ENCODE data around the gene SLC24A3. TPM values are rescaled to one million over a fixed set of nuclear protein-coding genes. Genes with fewer than 3 reads are reported as not detected.

Gene SLC24A3
- total RNA-seq, 1 donor from 2014 or later, result 0.21 TPM

- H3K4me2 ChIP-seq, result no peak overlapping the region
- H3K27ac Mint-ChIP-seq, result no peak overlapping the region
- no peak overlapping the region for H2AFZ ChIP-seq (replicated peaks)
- H3K27ac ChIP-seq, result no peak overlapping the region
- H3K4me3 ChIP-seq, result no peak overlapping the region
- TF ChIP-seq EZH2 (IDR thresholded peaks at IDR 0.05), result no peak
- TF ChIP-seq, protein P1, sequence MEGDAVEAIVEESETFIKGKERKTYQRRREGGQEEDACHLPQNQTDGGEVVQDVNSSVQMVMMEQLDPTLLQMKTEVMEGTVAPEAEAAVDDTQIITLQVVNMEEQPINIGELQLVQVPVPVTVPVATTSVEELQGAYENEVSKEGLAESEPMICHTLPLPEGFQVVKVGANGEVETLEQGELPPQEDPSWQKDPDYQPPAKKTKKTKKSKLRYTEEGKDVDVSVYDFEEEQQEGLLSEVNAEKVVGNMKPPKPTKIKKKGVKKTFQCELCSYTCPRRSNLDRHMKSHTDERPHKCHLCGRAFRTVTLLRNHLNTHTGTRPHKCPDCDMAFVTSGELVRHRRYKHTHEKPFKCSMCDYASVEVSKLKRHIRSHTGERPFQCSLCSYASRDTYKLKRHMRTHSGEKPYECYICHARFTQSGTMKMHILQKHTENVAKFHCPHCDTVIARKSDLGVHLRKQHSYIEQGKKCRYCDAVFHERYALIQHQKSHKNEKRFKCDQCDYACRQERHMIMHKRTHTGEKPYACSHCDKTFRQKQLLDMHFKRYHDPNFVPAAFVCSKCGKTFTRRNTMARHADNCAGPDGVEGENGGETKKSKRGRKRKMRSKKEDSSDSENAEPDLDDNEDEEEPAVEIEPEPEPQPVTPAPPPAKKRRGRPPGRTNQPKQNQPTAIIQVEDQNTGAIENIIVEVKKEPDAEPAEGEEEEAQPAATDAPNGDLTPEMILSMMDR (IDR thresholded peaks at IDR 0.05), result no peak
- TF ChIP-seq EZH2phosphoT487 (IDR thresholded peaks at IDR 0.05), result no peak
- H3K4me3 Mint-ChIP-seq, result no peak overlapping the region
- H3F3A ChIP-seq (ENCODE audit: low read depth), result no peaks in the 10 kb centered on the region
- H3K79me2 ChIP-seq (ENCODE audit: low read depth), result no peaks in the 10 kb centered on the region
- H3K9ac ChIP-seq, result no peak overlapping the region
- H3K9me3 ChIP-seq (ENCODE audit: low read depth), result no peaks in the 10 kb centered on the region
- no peaks in the 10 kb centered on the region for H3K9me3 Mint-ChIP-seq
- H3K36me3 Mint-ChIP-seq, result no peaks in the 10 kb centered on the region
- peaks cover 4% of the 10 kb centered on the region for H3K27me3 Mint-ChIP-seq (ENCODE audit: insufficient read depth, low read depth)
- H3K27me3 ChIP-seq, result no peaks in the 10 kb centered on the region
- peaks cover 10% of the 10 kb centered on the region for H3K4me1 Mint-ChIP-seq
- no peak for DNase-seq (ENCODE audit: low spot score)
- H4K20me1 ChIP-seq (ENCODE audit: low read depth), result no peaks in the 10 kb centered on the region
- no peaks in the 10 kb centered on the region for H3K36me3 ChIP-seq
- H3K4me1 ChIP-seq, result peaks cover 3% of the 10 kb centered on the region
Measured at GRCh38 chr20:19462491-19462890, 250.0 kb downstream of the SLC24A3 start.

GRCh38 chr20:19463597-19463996 lies 251.2 kb downstream of the SLC24A3 start:
- no peaks in the 10 kb centered on the region for H3K9me3 Mint-ChIP-seq
- no peaks in the 10 kb centered on the region for H4K20me1 ChIP-seq (ENCODE audit: low read depth)
- H3K9ac ChIP-seq, result no peak overlapping the region
- H3F3A ChIP-seq (ENCODE audit: low read depth), result no peaks in the 10 kb centered on the region
- no peak overlapping the region for H2AFZ ChIP-seq (replicated peaks)
- no peaks in the 10 kb centered on the region for H3K79me2 ChIP-seq (ENCODE audit: low read depth)
- H3K4me2 ChIP-seq, result no peak overlapping the region
- no peak for DNase-seq (ENCODE audit: low spot score)
- H3K4me1 ChIP-seq, result peaks cover 3% of the 10 kb centered on the region
- H3K9me3 ChIP-seq (ENCODE audit: low read depth), result no peaks in the 10 kb centered on the region
- no peak overlapping the region for H3K4me3 Mint-ChIP-seq
- no peak overlapping the region for H3K4me3 ChIP-seq
- peaks cover 10% of the 10 kb centered on the region for H3K4me1 Mint-ChIP-seq
- no peaks in the 10 kb centered on the region for H3K27me3 ChIP-seq
- H3K27ac Mint-ChIP-seq, result no peak overlapping the region
- peaks cover 4% of the 10 kb centered on the region for H3K27me3 Mint-ChIP-seq (ENCODE audit: insufficient read depth, low read depth)
- TF ChIP-seq, protein P1 (IDR thresholded peaks at IDR 0.05), result no peak
- TF ChIP-seq EZH2phosphoT487 (IDR thresholded peaks at IDR 0.05), result no peak
- no peak for TF ChIP-seq EZH2 (IDR thresholded peaks at IDR 0.05)
- H3K27ac ChIP-seq, result no peak overlapping the region
- no peaks in the 10 kb centered on the region for H3K36me3 Mint-ChIP-seq
- H3K36me3 ChIP-seq, result no peaks in the 10 kb centered on the region

DNA sequence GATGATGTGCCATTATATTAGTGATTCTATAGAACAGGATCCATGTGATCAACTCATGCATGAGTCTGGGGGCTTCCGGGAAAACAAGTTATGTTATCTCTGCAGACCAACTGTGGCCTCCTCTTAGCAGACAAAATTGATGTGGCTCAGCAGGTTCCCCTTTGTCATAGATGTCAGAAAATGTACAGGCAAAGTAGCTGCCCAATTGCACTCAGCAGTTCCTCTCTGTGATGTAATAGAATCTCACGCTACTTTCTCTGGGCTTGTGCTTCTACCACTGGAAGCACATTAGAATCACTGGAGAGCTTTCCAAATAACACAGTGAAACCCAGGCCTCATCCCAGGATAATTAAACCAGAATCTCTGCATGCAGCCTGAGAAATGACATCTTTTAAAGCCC lies 253.1 kb downstream of the SLC24A3 start:
- no peaks in the 10 kb centered on the region for H3K79me2 ChIP-seq (ENCODE audit: low read depth)
- Mint-ChIP-seq H3K27me3 (ENCODE audit: insufficient read depth, low read depth) (peaks cover 4% of the 10 kb centered on the region), H3K4me1 (peaks cover 10% of the 10 kb centered on the region), H3K27ac (no peak overlapping the region), H3K4me3 (no peak overlapping the region), H3K9me3 (no peaks in the 10 kb centered on the region), H3K36me3 (no peaks in the 10 kb centered on the region)
- H3K27me3 ChIP-seq, result no peaks in the 10 kb centered on the region
- no peak overlapping the region for H3K9ac ChIP-seq
- no peak for TF ChIP-seq EZH2phosphoT487 (IDR thresholded peaks at IDR 0.05)
- TF ChIP-seq, protein P1 (IDR thresholded peaks at IDR 0.05), result no peak
- no peak for TF ChIP-seq EZH2 (IDR thresholded peaks at IDR 0.05)
- H3K9me3 ChIP-seq (ENCODE audit: low read depth), result no peaks in the 10 kb centered on the region
- H3K4me1 ChIP-seq, result peaks cover 3% of the 10 kb centered on the region
- H3F3A ChIP-seq (ENCODE audit: low read depth), result no peaks in the 10 kb centered on the region
- no peaks in the 10 kb centered on the region for H3K36me3 ChIP-seq
- no peak overlapping the region for H3K4me2 ChIP-seq
- no peak overlapping the region for H2AFZ ChIP-seq (replicated peaks)
- H3K4me3 ChIP-seq, result no peak overlapping the region
- H3K27ac ChIP-seq, result no peak overlapping the region
- no peaks in the 10 kb centered on the region for H4K20me1 ChIP-seq (ENCODE audit: low read depth)
- no peak for DNase-seq (ENCODE audit: low spot score)
